ENCODE data around the gene CFAP46. TPM values are rescaled to one million over a fixed set of nuclear protein-coding genes. Genes with fewer than 3 reads are reported as not detected.
A peak's percentile ranks its signal among the peaks of the same experiment; 100 is the strongest.
"Not testable (repeated sequence)": the region's sequence is repeated elsewhere in the genome, so short reads cannot be mapped to it uniquely, and the experiment has no call there.

The CFAP46 gene
- total RNA-seq, 1 donor from 2014 or later, result not detected

DNA sequence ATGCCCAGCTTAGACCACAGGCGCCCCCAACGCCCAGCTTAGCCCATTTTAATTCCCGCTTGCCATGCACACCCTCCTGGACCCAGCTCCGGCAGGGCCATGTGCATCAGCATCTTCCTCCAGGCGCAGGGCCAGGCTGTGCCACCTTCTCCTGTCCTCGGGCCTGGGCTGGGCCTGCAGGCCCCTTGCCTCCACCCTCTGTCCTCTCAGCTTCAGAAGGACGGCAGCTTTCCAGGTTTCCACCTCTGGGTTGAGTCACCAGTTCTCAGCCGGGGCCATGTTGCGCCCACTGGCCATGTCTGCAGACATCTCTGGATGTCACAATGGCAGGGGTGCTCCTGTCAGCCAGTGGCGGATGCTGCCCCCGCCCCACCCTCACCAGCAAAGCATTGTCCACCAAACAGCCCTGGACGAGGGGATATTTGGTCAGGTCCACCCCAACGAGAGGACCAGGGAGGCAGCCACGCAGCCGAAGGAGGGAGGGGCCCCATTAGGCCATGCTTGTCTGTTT lies 97.3 kb downstream of the CFAP46 start:
- intact Hi-C loops (cut with DNase I), result no loop called here
- Histone ChIP-seq H3K27ac (no peak overlapping the region), H3K9me3 (peaks cover 16 to 19% of the 10 kb centered on the region in 2 donors), H3K4me3 (no peak overlapping the region), H3K4me1 (no peaks in the 10 kb centered on the region), H3K36me3 (no peaks in the 10 kb centered on the region), H3K27me3 (no peaks in the 10 kb centered on the region)
- DNase-seq (ENCODE audit: low spot score in 2 of 2), result no peak
- TF ChIP-seq, protein P1, sequence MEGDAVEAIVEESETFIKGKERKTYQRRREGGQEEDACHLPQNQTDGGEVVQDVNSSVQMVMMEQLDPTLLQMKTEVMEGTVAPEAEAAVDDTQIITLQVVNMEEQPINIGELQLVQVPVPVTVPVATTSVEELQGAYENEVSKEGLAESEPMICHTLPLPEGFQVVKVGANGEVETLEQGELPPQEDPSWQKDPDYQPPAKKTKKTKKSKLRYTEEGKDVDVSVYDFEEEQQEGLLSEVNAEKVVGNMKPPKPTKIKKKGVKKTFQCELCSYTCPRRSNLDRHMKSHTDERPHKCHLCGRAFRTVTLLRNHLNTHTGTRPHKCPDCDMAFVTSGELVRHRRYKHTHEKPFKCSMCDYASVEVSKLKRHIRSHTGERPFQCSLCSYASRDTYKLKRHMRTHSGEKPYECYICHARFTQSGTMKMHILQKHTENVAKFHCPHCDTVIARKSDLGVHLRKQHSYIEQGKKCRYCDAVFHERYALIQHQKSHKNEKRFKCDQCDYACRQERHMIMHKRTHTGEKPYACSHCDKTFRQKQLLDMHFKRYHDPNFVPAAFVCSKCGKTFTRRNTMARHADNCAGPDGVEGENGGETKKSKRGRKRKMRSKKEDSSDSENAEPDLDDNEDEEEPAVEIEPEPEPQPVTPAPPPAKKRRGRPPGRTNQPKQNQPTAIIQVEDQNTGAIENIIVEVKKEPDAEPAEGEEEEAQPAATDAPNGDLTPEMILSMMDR (IDR thresholded peaks at IDR 0.05), result no peak

GRCh38 chr10:132844069-132844809 lies 98.1 kb downstream of the CFAP46 start:
- Histone ChIP-seq H3K4me1 (no peaks in the 10 kb centered on the region), H3K4me3 (no peak overlapping the region), H3K9me3 (peaks cover 16 to 19% of the 10 kb centered on the region in 2 donors), H3K27ac (no peak overlapping the region), H3K36me3 (no peaks in the 10 kb centered on the region), H3K27me3 (no peaks in the 10 kb centered on the region)
- peak in 1 of 2 donors; percentile 48 for DNase-seq (ENCODE audit: low spot score in 2 of 2)
- TF ChIP-seq, protein P1 (IDR thresholded peaks at IDR 0.05), result no peak
- intact Hi-C loops (cut with DNase I), result no loop called here

- H3K27ac ChIP-seq; H3K27me3 ChIP-seq; intact Hi-C loops (cut with DNase I); H3K36me3 ChIP-seq; H3K4me1 ChIP-seq; H3K4me3 ChIP-seq: not testable (repeated sequence)
- H3K9me3 ChIP-seq, result peaks cover 16 to 19% of the 10 kb centered on the region in 2 donors
- peak in 1 of 2 donors; percentile 30 for DNase-seq (ENCODE audit: low spot score in 2 of 2)
Observed at GRCh38 chr10:132843276-132843675, 99.1 kb downstream of the CFAP46 start.

DNA sequence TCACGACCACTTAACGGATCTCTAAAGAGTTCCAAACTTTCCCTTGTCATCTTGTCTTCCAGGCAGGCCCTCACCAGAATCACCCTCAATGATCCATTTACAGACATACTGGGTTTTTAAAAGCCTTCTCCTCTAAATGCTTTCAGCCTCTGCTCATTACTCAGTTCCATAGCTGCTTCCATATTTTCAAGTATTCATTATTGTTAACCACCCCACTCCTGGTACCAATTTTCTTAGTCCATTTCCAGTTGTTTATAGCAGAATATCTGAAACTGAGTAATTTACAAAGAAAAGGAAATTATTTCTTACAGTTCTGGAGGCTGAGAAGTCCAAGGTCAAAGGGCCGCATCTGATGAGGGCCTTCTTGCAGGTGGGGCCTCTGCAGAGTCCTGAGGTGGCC lies 100.0 kb downstream of the CFAP46 start:
- peaks cover 16 to 19% of the 10 kb centered on the region in 2 donors for H3K9me3 ChIP-seq
- no peak for DNase-seq (ENCODE audit: low spot score in 2 of 2)
- intact Hi-C loops (cut with DNase I), result no loop called here
- H3K27me3 ChIP-seq, result no peaks in the 10 kb centered on the region
- no peaks in the 10 kb centered on the region for H3K36me3 ChIP-seq
- TF ChIP-seq, protein P1 (IDR thresholded peaks at IDR 0.05), result no peak
- H3K4me3 ChIP-seq, result no peak overlapping the region
- H3K4me1 ChIP-seq, result no peaks in the 10 kb centered on the region
- no peak overlapping the region for H3K27ac ChIP-seq

GRCh38 chr10:132841615-132841975 lies 100.8 kb downstream of the CFAP46 start:
- no peaks in the 10 kb centered on the region for H3K4me1 ChIP-seq

More at GRCh38 chr10:132841615-132841975, 100.8 kb downstream of the CFAP46 start:
- Histone ChIP-seq H3K4me3 (no peak overlapping the region), H3K9me3 (peaks cover 16 to 19% of the 10 kb centered on the region in 2 donors), H3K36me3 (no peaks in the 10 kb centered on the region), H3K27me3 (no peaks in the 10 kb centered on the region), H3K27ac (no peak overlapping the region)
- intact Hi-C loops (cut with DNase I), result no loop called here
- TF ChIP-seq, protein P1 (IDR thresholded peaks at IDR 0.05), result no peak
- peak in 1 of 2 donors; percentile 21 for DNase-seq (ENCODE audit: low spot score in 2 of 2)
